ENCODE results near the gene EXOC4. TPM values are rescaled to one million over a fixed set of nuclear protein-coding genes. Genes with fewer than 3 reads are reported as not detected.

EXOC4 gene
- total and polyA plus RNA-seq, 2 of the 13 experiments (the other 11 are each of a cell fraction or from before 2014, with no cell fraction given): 22.5 to 39.0 TPM

GRCh38 chr7:133724148-133724547, 471.3 kb downstream of the EXOC4 start (continued):
- TF ChIP-seq SOX6 (IDR thresholded peaks at IDR 0.05) (no peak), SOX6 (CRISPR knock-in tag; IDR thresholded peaks at IDR 0.05) (peak; percentile 36; the same call in 1 of the 2 replicates), ZNF382 (CRISPR knock-in tag; IDR thresholded peaks at IDR 0.05; ENCODE audit: borderline replicate concordance) (no peak), ATF2 (CRISPR knock-in tag; IDR thresholded peaks at IDR 0.05) (no peak), ZNF333 (CRISPR knock-in tag; IDR thresholded peaks at IDR 0.05; ENCODE audit: borderline replicate concordance) (no peak), SMAD9 (CRISPR knock-in tag; IDR thresholded peaks at IDR 0.05) (no peak), NR2F2 (IDR thresholded peaks at IDR 0.05; ENCODE audit: borderline replicate concordance, low read depth) (0 out of 2 replicates have a peak, but pooled peaks have one; percentile 32), ARID5B (CRISPR knock-in tag; IDR thresholded peaks at IDR 0.05) (peak; percentile 72), ZC3H4 (CRISPR knock-in tag; IDR thresholded peaks at IDR 0.05; ENCODE audit: borderline replicate concordance) (no peak), ZFP36L1 (CRISPR knock-in tag; IDR thresholded peaks at IDR 0.05) (no peak), NR2F6 (IDR thresholded peaks at IDR 0.05) (peak; percentile 79), NR2F6 (CRISPR knock-in tag; IDR thresholded peaks at IDR 0.05) (peak; percentile 80), THRA (CRISPR knock-in tag; IDR thresholded peaks at IDR 0.05; ENCODE audit: borderline replicate concordance) (no peak; the same call in 1 of the 2 replicates), ZNF777 (CRISPR knock-in tag; IDR thresholded peaks at IDR 0.05) (no peak), REPIN1 (CRISPR knock-in tag; IDR thresholded peaks at IDR 0.05; ENCODE audit: borderline replicate concordance, low read depth) (no peak), ETS1 (CRISPR knock-in tag; IDR thresholded peaks at IDR 0.05) (no peak), ZNF253 (CRISPR knock-in tag; IDR thresholded peaks at IDR 0.05; ENCODE audit: borderline replicate concordance) (no peak), ELF3 (CRISPR knock-in tag; IDR thresholded peaks at IDR 0.05) (0 out of 2 replicates have a peak, but pooled peaks have one; percentile 24), NFE2L1 (CRISPR knock-in tag; IDR thresholded peaks at IDR 0.05; ENCODE audit: borderline replicate concordance) (no peak), ZNF720 (CRISPR knock-in tag; IDR thresholded peaks at IDR 0.05) (no peak), ZNF235 (CRISPR knock-in tag; IDR thresholded peaks at IDR 0.05; ENCODE audit: borderline replicate concordance) (no peak), ZNF639 (CRISPR knock-in tag; conservative IDR thresholded peaks at IDR 0.05) (no peak), SMAD1 (CRISPR knock-in tag; IDR thresholded peaks at IDR 0.05; ENCODE audit: borderline replicate concordance, low read depth) (no peak)

Data from HepG2 (cell line).